22Rv1 (cell line): ENCODE measurements around the gene ZSCAN16.
A peak's percentile ranks its signal among the peaks of the same experiment; 100 is the strongest.

Experiments used
- H3K27ac ChIP-seq: fragments of 450-650 bp; 2 replicates; pipeline ENCODE4 v1.5.1; 2017
- CTCF ChIP-seq: fragments of 450-650 bp; IDR thresholded peaks from 2 replicates; pipeline ENCODE4 v1.5.1; 2017; ENCODE audit warnings: mild to moderate bottlenecking
- ZFX ChIP-seq: fragments of 450-650 bp; IDR thresholded peaks from 2 replicates; pipeline ENCODE4 v1.6.1; 2017; ENCODE audit warnings: antibody characterized with exemption, borderline replicate concordance

Gene ZSCAN16

GRCh38 chr6:28160233-28160632 lies 35.8 kb downstream of the ZSCAN16 start:
- TF ChIP-seq ZFX (no peak), CTCF (no peak)
- no peak overlapping the region for H3K27ac ChIP-seq

GRCh38 chr6:28161410-28162079 lies 37.1 kb downstream of the ZSCAN16 start:
- peak overlapping the region; percentile 25; the same call in 1 of the 2 replicates for H3K27ac ChIP-seq

GRCh38 chr6:28165563-28165962 lies 41.2 kb downstream of the ZSCAN16 start:
- no peak overlapping the region for H3K27ac ChIP-seq
- TF ChIP-seq ZFX: no peak
- no peak for TF ChIP-seq CTCF

More at GRCh38 chr6:28161410-28162079, 37.1 kb downstream of the ZSCAN16 start:
- TF ChIP-seq CTCF: no peak
- no peak for TF ChIP-seq ZFX

GRCh38 chr6:28167068-28167467 lies 42.7 kb downstream of the ZSCAN16 start:
- no peak for TF ChIP-seq CTCF
- TF ChIP-seq ZFX: no peak
- H3K27ac ChIP-seq: no peak overlapping the region

GRCh38 chr6:28167926-28168325 lies 43.5 kb downstream of the ZSCAN16 start:
- TF ChIP-seq ZFX (no peak), CTCF (no peak)
- H3K27ac ChIP-seq: no peak overlapping the region

GRCh38 chr6:28171271-28171670 lies 46.9 kb downstream of the ZSCAN16 start:
- no peak for TF ChIP-seq ZFX
- no peak for TF ChIP-seq CTCF
- no peak overlapping the region for H3K27ac ChIP-seq

GRCh38 chr6:28172006-28172405 lies 47.6 kb downstream of the ZSCAN16 start:
- no peak overlapping the region for H3K27ac ChIP-seq
- TF ChIP-seq CTCF: no peak
- TF ChIP-seq ZFX: no peak
